Measurements from ENCODE around the gene SYCP2.
"Not testable (repeated sequence)": the region's sequence is repeated elsewhere in the genome, so short reads cannot be mapped to it uniquely, and the experiment has no call there.

SYCP2 gene

GRCh38 chr20:59908855-59909254 is 24.6 kb downstream of the SYCP2 start:
- no peak for DNase-seq (ENCODE audit: low read depth in 2 of 2)

DNA sequence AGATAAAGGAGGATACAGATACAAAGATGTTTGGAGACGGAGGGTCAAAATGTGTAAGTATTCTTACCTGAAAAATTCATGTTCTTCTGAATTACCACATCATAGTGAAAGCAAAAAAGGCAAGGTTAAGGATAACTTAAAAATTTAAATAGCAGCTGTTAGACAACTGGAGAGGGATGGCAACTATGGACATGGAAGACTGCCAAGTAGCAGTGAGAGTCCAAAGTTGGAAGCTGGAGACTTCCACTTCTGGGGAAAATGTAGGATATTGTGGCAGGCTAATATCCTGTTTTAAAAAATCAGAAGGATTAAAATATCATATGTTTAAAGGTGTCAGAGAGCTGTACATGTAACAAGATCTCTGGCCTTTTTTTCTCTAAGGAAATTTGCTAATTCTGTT is 29.8 kb downstream of the SYCP2 start:
- no peak for DNase-seq (ENCODE audit: low read depth in 2 of 2)

DNA sequence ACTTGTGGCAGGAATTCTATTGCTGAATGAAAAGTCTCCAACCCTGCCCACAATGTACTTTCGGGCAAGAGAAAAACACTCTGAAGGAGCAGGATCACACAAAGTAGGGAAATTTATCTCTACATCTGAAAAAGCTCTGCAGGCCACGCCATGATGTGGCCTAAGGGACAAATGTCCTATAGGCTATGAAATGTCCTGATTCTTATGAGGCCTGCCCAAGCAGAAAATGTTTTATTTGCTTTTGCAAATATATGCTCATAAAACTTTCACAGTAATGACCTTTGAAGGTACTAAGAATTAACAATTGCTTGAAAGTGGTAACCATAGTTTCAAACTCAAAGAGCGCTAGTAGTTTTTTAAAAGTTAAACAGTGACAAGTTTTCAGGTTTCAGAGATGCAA is 31.0 kb downstream of the SYCP2 start:
- no peak for DNase-seq (ENCODE audit: low read depth in 2 of 2)

GRCh38 chr20:59895908-59896307 is 37.5 kb downstream of the SYCP2 start:
- DNase-seq (ENCODE audit: low read depth in 2 of 2), result no peak

DNA sequence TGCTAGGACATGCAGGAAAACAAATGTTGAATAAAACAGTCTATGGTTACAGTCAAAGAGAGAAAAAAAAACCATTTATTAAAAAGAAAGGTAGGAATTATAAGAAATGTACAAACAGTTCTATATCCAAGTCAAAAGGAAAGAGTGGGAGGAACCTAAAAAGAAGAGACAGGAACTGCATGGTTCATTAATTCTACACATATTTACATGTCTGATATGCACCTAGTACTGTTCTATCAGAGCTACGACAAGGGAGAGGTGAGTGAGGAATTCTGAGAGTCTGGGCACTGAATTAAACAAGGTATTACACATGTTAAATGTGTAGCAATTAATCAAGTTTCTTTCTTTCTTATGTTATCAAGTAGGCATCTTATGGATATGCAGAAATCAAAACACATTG is 41.9 kb downstream of the SYCP2 start:
- DNase-seq (ENCODE audit: low read depth in 2 of 2), result no peak

DNA sequence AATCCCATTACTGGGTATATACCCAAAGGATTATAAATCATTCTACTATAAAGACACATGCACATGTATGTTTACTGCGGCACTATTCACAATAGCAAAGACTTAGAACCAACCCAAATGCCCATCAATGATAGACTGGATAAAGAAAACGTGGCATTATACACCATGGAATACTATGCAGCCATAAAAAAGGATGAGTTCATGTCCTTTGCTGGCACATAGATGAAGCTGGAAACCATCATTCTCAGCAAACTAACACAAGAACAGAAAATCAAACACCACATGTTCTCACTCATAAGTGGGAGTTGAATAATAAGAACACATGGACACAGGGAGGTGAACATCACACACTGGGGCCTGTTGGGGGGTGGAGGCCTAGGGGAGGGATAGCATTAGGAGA is 43.4 kb downstream of the SYCP2 start:
- not testable (repeated sequence) for DNase-seq (ENCODE audit: low read depth in 2 of 2)

DNA sequence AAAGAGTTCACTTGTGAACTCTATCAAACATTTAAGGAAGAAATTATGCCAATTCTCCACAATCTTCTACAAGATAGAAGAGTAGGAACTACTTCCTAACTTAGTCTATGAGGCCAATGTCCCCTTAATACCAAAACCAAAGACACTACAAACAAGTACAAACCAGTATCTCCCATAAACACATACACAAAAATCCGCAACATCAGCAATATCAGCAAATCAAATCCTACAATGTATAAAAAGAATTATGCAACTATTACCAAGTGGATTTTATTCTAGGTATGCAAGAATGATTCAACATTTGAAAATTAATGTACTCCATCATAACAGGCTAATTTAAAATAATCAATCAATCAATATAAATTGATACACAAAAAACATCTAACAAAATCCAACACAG is 45.4 kb downstream of the SYCP2 start:
- no peak for DNase-seq (ENCODE audit: low read depth in 2 of 2)

DNA sequence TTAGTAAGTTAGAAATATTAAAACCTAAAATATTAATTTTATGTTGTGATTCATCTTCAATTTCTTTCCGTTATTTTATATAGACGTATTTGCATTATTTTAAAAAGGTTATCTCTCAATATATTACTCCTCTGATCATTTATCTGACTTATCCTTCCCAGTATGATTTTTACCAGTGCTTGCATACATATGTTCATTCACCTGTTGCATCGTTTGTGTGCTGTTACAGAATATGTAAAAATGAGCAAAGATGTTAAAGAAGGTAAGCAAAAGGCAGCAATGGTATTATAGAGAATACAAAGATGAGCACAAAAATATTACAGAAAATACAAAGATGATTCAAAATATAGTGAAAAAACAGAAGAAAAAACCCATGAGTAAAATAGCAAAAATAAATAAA is 48.9 kb downstream of the SYCP2 start:
- no peak for DNase-seq (ENCODE audit: low read depth in 2 of 2)

DNA sequence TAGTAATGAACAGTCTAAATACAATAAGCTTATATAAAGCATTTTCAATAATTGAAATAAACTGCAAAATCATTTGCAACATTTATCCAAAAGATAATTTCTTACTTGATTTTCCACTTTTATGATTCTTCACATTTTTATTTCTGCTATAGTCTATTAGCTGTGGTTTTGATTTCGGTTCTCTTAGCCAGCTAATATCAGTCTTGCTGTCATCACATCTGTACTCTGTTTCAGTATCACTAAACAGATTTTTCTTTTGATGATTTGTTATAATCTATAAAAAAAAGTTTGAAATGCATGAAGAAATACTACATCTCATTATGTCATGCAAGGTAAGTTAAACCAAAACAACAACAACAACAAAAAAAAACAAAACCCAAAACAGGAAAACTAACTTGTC is 53.2 kb downstream of the SYCP2 start:
- no peak for DNase-seq (ENCODE audit: low read depth in 2 of 2)

DNA sequence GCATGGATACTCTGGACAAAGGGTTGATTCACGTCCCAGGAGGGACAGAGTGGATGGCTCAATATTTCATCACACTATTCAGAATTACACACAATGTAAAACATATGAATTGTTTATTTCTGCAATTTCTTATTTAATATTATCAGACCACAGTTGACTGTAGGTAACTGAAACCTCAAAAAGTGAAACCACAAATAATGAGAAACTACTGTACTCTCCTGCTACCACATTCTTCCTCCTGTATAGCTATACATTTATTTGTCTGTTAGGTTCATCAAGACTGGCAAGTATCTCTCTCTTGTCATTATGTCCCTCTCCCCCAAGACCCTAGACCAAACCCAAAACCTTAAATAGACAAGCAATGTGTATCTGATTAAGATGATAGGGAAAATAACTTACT is 60.0 kb downstream of the SYCP2 start:
- no peak for DNase-seq (ENCODE audit: low read depth in 2 of 2)

- no peak for DNase-seq (ENCODE audit: low read depth in 2 of 2)
These were observed 62.3 kb downstream of the SYCP2 start for GRCh38 chr20:59871096-59871495.

DNA sequence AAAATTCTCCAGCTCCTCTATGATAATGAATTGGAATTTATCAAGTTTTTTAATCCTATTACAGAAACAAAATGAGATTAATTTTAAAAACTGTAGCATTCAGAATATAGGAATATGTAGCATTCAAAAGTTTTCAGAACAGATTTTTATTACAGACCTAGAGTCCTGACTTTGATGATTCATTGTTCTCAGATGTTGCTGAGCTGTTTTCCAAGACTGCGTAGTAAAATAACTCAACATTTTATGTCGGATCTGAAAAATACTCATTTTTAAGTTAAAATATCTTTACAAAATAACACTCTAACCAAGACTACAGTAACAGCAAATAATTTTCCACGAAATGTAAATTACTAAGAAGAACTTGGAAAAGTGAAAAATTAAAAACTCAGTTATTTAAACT is 67.1 kb downstream of the SYCP2 start:
- DNase-seq (ENCODE audit: low read depth in 2 of 2), result no peak

GRCh38 chr20:59864726-59865125 is 68.7 kb downstream of the SYCP2 start:
- no peak for DNase-seq (ENCODE audit: low read depth in 2 of 2)

- no peak for DNase-seq (ENCODE audit: low read depth in 2 of 2)
These were observed 70.4 kb downstream of the SYCP2 start for GRCh38 chr20:59863058-59863457.

- DNase-seq (ENCODE audit: low read depth in 2 of 2), result no peak
These were observed 72.0 kb downstream of the SYCP2 start for GRCh38 chr20:59861401-59861800.

DNA sequence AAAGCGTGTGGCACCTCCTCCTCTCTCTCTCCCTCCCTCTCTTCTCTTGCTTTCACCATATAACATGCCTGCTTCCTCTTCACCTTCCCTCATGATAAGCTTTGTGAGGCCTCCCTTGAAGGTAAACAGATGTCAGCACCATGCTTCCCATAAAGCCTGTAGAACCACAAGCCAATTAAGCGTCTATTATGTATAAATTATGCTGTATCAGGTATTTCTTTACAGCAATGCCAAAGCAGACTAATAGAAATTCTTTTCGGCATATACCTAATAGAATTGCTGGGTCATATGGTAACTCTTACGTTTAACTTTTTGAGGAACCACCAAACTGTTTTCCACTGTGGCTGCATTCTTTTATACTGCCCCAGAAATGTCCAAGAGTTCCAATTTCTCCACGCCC is 75.0 kb downstream of the SYCP2 start:
- DNase-seq (ENCODE audit: low read depth in 2 of 2), result no peak

- no peak for DNase-seq (ENCODE audit: low read depth in 2 of 2)
These were observed 75.5 kb downstream of the SYCP2 start for GRCh38 chr20:59857966-59858365.

GRCh38 chr20:59856941-59857340 is 76.5 kb downstream of the SYCP2 start:
- not testable (repeated sequence) for DNase-seq (ENCODE audit: low read depth in 2 of 2)

- not testable (repeated sequence) for DNase-seq (ENCODE audit: low read depth in 2 of 2)
These were observed 76.9 kb downstream of the SYCP2 start for GRCh38 chr20:59856526-59856925.

DNA sequence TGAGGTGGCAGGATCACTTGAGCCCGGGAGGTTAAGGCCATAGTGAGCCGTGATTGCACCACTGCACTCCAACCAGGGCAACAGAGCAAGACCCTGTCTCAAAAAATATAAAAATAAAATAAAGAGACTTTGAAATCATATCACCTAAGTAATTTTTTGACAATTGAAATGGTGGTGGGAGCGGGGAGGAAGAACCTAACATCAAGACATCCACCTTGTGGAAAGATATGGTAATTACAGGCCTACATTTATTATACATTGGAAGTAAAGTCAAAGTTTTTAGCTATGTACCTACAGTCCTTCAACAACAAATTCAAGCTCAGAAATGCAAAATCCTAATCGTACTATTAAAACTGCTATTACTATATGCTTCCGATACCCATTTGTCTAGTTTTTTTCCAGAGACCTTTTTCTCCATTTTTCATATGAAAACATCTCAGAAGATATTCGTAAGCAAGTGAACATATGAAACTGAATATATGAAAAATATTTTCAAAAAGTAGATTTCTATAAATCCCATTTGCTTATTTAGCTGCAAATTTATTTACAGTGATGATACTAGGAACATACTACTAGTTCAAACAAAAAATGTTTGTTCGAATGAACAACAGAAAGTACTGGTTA is 83.3 kb downstream of the SYCP2 start:
- DNase-seq (ENCODE audit: low read depth in 2 of 2), result no peak

- no peak for DNase-seq (ENCODE audit: low read depth in 2 of 2)
These were observed 85.3 kb downstream of the SYCP2 start for GRCh38 chr20:59848182-59848581.

DNA sequence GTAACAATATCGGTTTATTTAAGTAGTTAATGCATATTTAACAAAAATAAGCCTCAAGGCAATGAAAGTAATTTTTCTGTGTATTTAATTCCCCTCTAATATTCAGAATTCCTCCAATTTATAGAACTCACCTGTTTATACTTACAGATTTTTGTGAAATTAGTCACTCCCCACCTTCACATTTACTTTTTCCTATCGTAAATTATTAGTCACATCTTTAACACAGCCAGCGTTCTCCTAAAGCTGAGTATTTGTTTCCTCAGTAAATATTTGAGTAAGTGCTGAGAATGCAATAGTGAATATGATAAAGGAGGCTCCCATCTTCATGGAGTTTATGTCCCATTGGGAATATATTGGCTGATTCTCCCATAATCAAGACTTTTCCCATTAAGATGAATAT is 88.0 kb downstream of the SYCP2 start:
- DNase-seq (ENCODE audit: low read depth in 2 of 2), result no peak

GRCh38 chr20:59839400-59839799 is 94.0 kb downstream of the SYCP2 start:
- DNase-seq (ENCODE audit: low read depth in 2 of 2), result no peak

- no peak for DNase-seq (ENCODE audit: low read depth in 2 of 2)
These were observed 95.6 kb downstream of the SYCP2 start for GRCh38 chr20:59837623-59838394.
